Measurements from ENCODE around the gene CAT. TPM values are rescaled to one million over a fixed set of nuclear protein-coding genes. Genes with fewer than 3 reads are reported as not detected.
A peak's percentile ranks its signal among the peaks of the same experiment; 100 is the strongest.

Gene CAT
- total and polyA plus RNA-seq, 9 donors, result 45.6 to 74.4 (median 61.8) TPM

DNA sequence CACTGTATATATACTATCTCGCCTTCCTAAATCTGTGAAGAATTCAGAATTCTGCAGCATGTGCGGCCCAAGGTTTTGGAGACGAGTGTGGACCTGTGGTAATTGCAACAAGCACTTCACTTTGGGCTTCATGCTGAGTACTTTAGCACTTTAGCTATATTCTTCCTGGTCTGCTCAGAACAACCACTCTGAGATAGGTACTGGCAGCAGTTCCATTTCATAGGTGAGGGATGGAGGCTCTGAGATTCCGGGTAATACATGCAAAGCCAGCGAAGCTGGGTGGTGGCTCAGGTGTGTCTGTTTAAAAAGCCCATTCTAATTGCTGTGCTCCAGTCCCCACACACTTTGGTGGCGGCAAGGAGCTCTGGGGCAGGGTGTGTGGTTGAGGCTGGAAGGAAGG, 68.4 kb downstream of the CAT start:
- Histone ChIP-seq H3K4me1 (ENCODE audit: control insufficient read depth, insufficient read depth, low read length) (no peaks in the 10 kb centered on the region), H3K27ac (ENCODE audit: low read length) (no peak overlapping the region), H3K36me3 (ENCODE audit: control insufficient read depth, insufficient read depth, low read length) (no peaks in the 10 kb centered on the region), H3K27me3 (ENCODE audit: control insufficient read depth, insufficient read depth, low read length) (no peaks in the 10 kb centered on the region), H3K4me3 (ENCODE audit: low read length) (no peak overlapping the region), H3K9me3 (replicated peaks; ENCODE audit: control insufficient read depth, low read depth, low read length) (no peaks in the 10 kb centered on the region)
- DNase-seq, result no peak
- WGBS (ENCODE audit: insufficient coverage), result no CpG with 5 or more reads among the region's 6 CpGs

DNA sequence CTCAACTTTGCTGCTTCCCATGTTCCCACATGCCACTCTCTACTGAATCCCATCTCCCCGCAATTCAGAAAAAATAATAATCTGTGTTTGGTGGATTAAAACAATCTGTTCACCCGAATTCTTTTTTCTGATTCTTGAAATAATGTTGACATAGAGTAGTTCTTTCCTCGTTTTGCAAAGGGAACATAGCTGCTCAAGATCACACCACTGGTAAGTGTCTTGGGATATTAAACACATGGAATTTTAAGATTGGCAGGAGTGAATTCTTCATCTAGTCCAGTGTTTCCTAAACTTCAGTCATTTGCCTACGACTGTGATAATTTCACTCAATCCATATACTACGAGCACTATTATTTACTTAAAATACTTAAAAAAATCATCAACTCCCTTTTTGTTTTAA, 68.9 kb downstream of the CAT start:
- WGBS (ENCODE audit: insufficient coverage), result no CpG with 5 or more reads among the region's 5 CpGs
- no peaks in the 10 kb centered on the region for H3K4me1 ChIP-seq (ENCODE audit: control insufficient read depth, insufficient read depth, low read length)
- DNase-seq, result no peak
- H3K27ac ChIP-seq (ENCODE audit: low read length), result no peak overlapping the region
- H3K27me3 ChIP-seq (ENCODE audit: control insufficient read depth, insufficient read depth, low read length), result no peaks in the 10 kb centered on the region
- no peaks in the 10 kb centered on the region for H3K9me3 ChIP-seq (replicated peaks; ENCODE audit: control insufficient read depth, low read depth, low read length)
- H3K36me3 ChIP-seq (ENCODE audit: control insufficient read depth, insufficient read depth, low read length), result no peaks in the 10 kb centered on the region
- H3K4me3 ChIP-seq (ENCODE audit: low read length), result no peak overlapping the region

DNA sequence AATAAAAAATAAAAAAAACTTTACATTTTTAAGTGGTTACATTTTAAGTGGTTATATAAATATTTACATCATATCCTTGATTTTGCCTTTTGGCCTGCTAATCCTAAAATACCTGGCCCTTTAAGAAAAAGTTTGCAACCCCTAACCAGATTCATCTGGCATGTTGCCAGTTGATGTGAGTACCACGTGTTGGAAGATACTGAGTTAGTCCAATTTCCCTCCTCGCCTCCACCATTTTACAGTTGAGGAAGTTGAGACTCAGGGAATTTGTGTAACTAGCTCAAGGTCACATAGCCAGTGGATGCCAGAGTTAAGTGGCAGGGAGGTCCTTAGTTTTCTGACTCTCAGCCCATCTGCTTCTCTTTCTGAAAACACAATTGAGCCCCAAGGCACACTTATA, 69.8 kb downstream of the CAT start:
- no peaks in the 10 kb centered on the region for H3K9me3 ChIP-seq (replicated peaks; ENCODE audit: control insufficient read depth, low read depth, low read length)
- WGBS (ENCODE audit: insufficient coverage), result no CpG with 5 or more reads among the region's 2 CpGs
- DNase-seq, result peak; percentile 9

DNA sequence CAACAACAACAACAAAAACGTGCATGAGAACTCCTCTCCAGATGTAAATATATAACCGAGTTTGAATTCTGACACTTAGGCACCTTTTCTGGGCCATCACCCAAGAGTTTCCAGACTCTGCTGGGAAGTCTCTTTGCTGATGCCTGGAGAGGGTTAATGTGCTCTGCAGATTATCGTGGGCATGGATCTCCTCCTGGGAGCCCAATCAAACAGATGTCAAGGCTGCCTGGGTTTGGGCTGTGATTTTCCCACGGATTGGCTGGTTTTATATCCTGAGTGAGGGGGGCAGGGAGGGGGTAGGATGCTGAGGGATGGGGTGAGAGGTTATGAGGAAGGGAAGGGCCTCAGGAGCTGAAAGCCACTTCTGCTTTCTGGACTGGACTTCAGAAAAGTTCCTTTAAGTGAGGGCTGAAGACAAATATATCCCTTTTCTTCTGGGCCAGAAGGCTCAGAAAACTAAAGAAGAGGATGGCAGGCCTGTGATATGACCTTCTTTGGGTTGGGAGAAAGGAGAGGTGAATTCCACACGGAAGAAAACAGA, 70.7 kb downstream of the CAT start:
- Histone ChIP-seq H3K36me3 (ENCODE audit: control insufficient read depth, insufficient read depth, low read length) (no peaks in the 10 kb centered on the region), H3K9me3 (replicated peaks; ENCODE audit: control insufficient read depth, low read depth, low read length) (no peaks in the 10 kb centered on the region), H3K4me3 (ENCODE audit: low read length) (no peak overlapping the region), H3K27me3 (ENCODE audit: control insufficient read depth, insufficient read depth, low read length) (no peaks in the 10 kb centered on the region), H3K27ac (ENCODE audit: low read length) (no peak overlapping the region), H3K4me1 (ENCODE audit: control insufficient read depth, insufficient read depth, low read length) (no peaks in the 10 kb centered on the region)
- DNase-seq, result peak; percentile 7
- 0% methylated on average over 2 of the region's 5 CpGs for whole genome bisulfite sequencing (ENCODE audit: insufficient coverage)

More for the DNA sequence above, 69.8 kb downstream of the CAT start:
- Histone ChIP-seq H3K4me3 (ENCODE audit: low read length) (no peak overlapping the region), H3K27ac (ENCODE audit: low read length) (no peak overlapping the region), H3K27me3 (ENCODE audit: control insufficient read depth, insufficient read depth, low read length) (no peaks in the 10 kb centered on the region), H3K4me1 (ENCODE audit: control insufficient read depth, insufficient read depth, low read length) (no peaks in the 10 kb centered on the region), H3K36me3 (ENCODE audit: control insufficient read depth, insufficient read depth, low read length) (no peaks in the 10 kb centered on the region)

DNA sequence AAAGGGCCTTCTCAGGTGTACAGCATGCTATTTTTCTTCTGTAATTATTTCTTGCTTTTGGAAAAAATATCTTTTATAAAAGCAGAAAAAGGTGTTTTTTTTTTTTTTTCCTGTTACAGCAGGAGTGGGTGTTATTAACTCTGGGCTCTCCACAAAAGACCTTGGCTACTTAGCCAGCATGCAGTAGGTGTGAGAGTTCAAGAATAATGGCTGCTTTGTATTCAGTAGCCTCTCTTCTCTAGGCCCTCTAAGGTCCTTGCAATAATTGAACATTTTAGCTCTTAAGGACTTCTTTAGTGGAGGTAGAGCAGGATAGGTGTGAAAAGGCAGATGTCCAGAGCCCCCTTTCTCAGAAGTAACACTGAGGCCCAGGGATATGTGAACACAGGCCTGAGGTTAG, 71.5 kb downstream of the CAT start:
- H3K9me3 ChIP-seq (replicated peaks; ENCODE audit: control insufficient read depth, low read depth, low read length), result no peaks in the 10 kb centered on the region
- no peak overlapping the region for H3K4me3 ChIP-seq (ENCODE audit: low read length)
- H3K27me3 ChIP-seq (ENCODE audit: control insufficient read depth, insufficient read depth, low read length), result no peaks in the 10 kb centered on the region
- no peaks in the 10 kb centered on the region for H3K4me1 ChIP-seq (ENCODE audit: control insufficient read depth, insufficient read depth, low read length)
- no peak for DNase-seq
- H3K27ac ChIP-seq (ENCODE audit: low read length), result no peak overlapping the region
- H3K36me3 ChIP-seq (ENCODE audit: control insufficient read depth, insufficient read depth, low read length), result no peaks in the 10 kb centered on the region

DNA sequence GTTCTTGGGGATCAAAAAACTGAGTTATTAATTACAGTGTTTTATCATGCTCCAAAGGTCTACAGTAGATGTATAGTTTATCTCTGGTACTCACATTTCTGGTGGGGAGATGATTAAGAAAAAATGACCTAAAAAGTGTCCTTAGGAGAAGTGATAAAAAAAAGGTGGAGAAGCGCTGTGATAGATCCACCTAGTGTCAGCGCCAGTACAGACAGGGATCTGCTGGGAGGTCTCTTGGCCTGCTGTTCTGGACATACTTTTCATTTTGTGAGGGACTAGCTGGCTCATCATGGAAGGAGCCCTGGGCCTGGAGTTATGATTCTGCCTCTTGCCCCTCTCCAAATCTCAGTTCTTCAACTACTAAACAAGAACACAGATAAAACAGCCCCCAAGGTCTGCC, 71.9 kb downstream of the CAT start:
- no peak overlapping the region for H3K4me3 ChIP-seq (ENCODE audit: low read length)
- H3K27ac ChIP-seq (ENCODE audit: low read length), result no peak overlapping the region
- H3K27me3 ChIP-seq (ENCODE audit: control insufficient read depth, insufficient read depth, low read length), result no peaks in the 10 kb centered on the region
- H3K9me3 ChIP-seq (replicated peaks; ENCODE audit: control insufficient read depth, low read depth, low read length), result no peaks in the 10 kb centered on the region
- DNase-seq, result no peak
- no peaks in the 10 kb centered on the region for H3K4me1 ChIP-seq (ENCODE audit: control insufficient read depth, insufficient read depth, low read length)
- H3K36me3 ChIP-seq (ENCODE audit: control insufficient read depth, insufficient read depth, low read length), result no peaks in the 10 kb centered on the region
- 89% methylated on average over 1 of the region's 2 CpGs for WGBS (ENCODE audit: insufficient coverage)

DNA sequence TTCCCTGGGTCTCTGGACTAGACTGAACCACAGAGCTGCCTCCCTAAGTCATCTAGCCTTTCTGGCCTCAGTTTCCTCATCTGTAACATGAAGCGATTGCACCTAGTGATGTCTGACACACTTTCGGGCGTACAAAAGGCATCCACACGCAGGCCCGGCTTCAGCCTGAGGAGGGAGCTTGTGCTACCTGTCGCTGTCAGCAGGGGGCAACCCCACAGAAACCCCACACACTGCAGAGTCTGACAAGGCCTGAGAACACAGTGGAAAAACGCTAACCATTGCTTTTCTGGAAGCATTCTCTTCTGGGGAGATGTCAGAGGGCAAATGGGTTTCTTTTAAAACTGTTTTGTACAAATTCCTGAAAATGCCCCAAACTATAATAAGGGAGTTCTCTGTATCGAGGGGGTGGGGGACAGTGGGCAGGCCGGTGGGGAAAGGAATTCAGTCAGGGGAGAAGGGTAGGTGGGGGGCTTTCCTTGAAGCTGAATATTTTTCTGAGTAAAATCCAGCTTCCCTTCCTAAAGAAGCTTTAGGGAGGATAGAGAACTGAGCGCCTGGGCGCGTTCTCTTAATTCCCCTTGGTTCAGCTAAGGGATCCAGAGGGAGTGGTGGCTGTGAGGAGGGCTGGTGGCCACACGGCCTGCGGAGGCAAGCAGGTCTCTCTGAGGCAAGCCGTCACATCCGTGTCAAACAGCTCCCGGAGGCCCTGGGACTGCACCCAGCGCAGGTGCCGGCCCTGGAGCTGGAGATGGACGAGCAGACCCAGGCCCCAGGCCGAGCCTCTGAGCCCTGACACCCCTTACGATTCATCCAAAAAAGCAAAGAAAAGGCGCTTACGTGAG, 74.3 kb downstream of the CAT start:
- no peak overlapping the region for H3K27ac ChIP-seq (ENCODE audit: low read length)
- no peak overlapping the region for H3K4me3 ChIP-seq (ENCODE audit: low read length)
- H3K36me3 ChIP-seq (ENCODE audit: control insufficient read depth, insufficient read depth, low read length), result no peaks in the 10 kb centered on the region
- WGBS (ENCODE audit: insufficient coverage), result 59% methylated on average over 16 of the region's 24 CpGs
- no peaks in the 10 kb centered on the region for H3K4me1 ChIP-seq (ENCODE audit: control insufficient read depth, insufficient read depth, low read length)
- H3K9me3 ChIP-seq (replicated peaks; ENCODE audit: control insufficient read depth, low read depth, low read length), result no peaks in the 10 kb centered on the region
- no peak for DNase-seq
- H3K27me3 ChIP-seq (ENCODE audit: control insufficient read depth, insufficient read depth, low read length), result no peaks in the 10 kb centered on the region

DNA sequence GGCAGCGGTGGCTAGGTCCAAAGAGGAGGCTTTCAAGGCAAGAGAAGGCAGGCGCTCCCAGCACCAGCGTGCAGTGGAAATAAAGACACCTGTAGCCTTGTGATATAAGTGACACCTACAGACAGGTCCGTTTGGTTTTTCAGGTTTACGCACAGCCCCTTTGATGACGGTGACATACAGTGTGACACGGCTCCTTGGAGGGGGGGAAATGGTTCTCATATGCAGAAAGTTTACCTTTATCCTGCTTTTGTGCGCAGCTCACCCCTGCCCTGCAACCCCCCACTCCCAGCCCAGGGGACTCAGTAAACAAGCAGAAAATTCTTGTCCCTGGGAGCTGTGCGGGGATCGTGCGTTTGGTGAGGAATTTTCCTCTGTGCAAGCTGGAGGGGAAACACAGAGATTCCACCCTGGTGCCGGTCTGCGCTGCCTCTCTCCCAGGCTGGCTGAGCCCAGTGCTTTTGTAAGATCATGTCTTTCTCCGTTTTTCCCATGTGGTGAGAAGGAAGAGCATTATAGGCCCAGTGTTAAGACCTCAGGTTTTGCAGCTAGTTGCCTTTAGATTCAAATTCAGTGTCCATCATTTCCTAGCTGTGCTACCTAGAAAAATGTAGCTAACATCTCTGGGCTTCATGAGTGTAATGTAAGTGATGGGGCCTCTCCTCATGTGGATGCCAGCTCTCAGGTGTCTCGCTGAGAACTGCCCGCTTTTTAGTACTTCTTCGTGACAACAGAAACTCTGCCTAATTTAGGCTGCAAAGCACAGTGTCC, 75.1 kb downstream of the CAT start, which contains the start of gene ELF5:
TSS of gene ELF5 (minus strand) at position 113 of the 768 bp plus-strand sequence. CDS start 8,045 bp downstream, outside the sequence.
- Histone ChIP-seq H3K4me1 (ENCODE audit: control insufficient read depth, insufficient read depth, low read length) (no peaks in the 10 kb centered on the region), H3K9me3 (replicated peaks; ENCODE audit: control insufficient read depth, low read depth, low read length) (no peaks in the 10 kb centered on the region), H3K36me3 (ENCODE audit: control insufficient read depth, insufficient read depth, low read length) (no peaks in the 10 kb centered on the region), H3K27me3 (ENCODE audit: control insufficient read depth, insufficient read depth, low read length) (no peaks in the 10 kb centered on the region), H3K27ac (ENCODE audit: low read length) (no peak within 1 kb of the TSS), H3K4me3 (ENCODE audit: low read length) (no peak within 1 kb of the TSS)
- DNase-seq, result no peak
- 68% methylated on average over 11 of the region's 17 CpGs for WGBS (ENCODE audit: insufficient coverage)

DNA sequence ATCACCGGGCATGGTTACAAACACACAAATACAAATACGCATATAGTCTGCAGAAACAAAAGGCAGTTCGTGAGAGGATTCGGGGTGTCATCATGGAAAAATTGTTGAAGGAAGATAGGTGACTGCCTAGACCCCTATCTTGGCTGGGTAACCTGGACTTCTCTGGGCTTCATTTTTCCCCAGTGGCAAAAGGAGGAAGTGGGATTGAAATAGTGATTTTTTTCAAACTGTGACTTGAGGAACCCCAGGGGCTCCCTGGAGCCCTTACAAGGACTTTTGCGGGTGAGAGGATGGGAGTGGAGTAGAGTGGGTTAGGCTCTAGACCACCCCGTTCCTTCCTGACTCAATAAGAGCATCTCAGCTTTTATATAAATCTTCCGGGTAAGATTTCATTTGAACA, 75.9 kb downstream of the CAT start:
- Histone ChIP-seq H3K4me1 (ENCODE audit: control insufficient read depth, insufficient read depth, low read length) (no peaks in the 10 kb centered on the region), H3K27ac (ENCODE audit: low read length) (no peak overlapping the region), H3K4me3 (ENCODE audit: low read length) (no peak overlapping the region), H3K9me3 (replicated peaks; ENCODE audit: control insufficient read depth, low read depth, low read length) (no peaks in the 10 kb centered on the region), H3K36me3 (ENCODE audit: control insufficient read depth, insufficient read depth, low read length) (no peaks in the 10 kb centered on the region), H3K27me3 (ENCODE audit: control insufficient read depth, insufficient read depth, low read length) (no peaks in the 10 kb centered on the region)
- DNase-seq, result no peak
- WGBS (ENCODE audit: insufficient coverage), result no CpG with 5 or more reads among the region's 7 CpGs

Measured in muscle of leg (tissue), 11 donors.